H1 (cell line): ENCODE results near the gene MARK4. TPM values are rescaled to one million over a fixed set of nuclear protein-coding genes. Genes with fewer than 3 reads are reported as not detected.

ENCODE experiments used
- CTCF ChIA-PET: fragments of 300-600 bp; sonication (Branson Sonifier 250); formaldehyde crosslinking; loops from one replicate; lab custom pipeline; 2021; ENCODE audit not compliant: partially characterized antibody; lab: Charles Lee
- POLR2A ChIA-PET: fragments of 300-600 bp; sonication (Branson Sonifier 250); formaldehyde crosslinking; loops from one replicate; lab custom pipeline; 2021; ENCODE audit warnings: inconsistent platforms; ENCODE audit not compliant: partially characterized antibody; lab: Charles Lee
- DNase-seq, 2 experiments: peaks; one replicate each; pipeline versions ENCODE4 v3.0.0 to v3.0.0-alpha.2; 2010 to 2022; ENCODE audit warnings: low spot score in 2 of 2, low read depth in 1 of 2, mixed read lengths in 1 of 2
- FAIRE-seq: peaks from 2 replicates; lab custom pipeline; 2011; peaks lifted over from hg19 to GRCh38; lab: Jason Lieb, UNC
- H2AFZ ChIP-seq: 2 replicates; pipeline ENCODE4 v1.8.1; 2012; ENCODE audit warnings: low read length, inconsistent platforms
- H2AK5ac ChIP-seq: 2 replicates; pipeline ENCODE4 v1.6.1; 2013; ENCODE audit warnings: low read depth, low read length
- H2BK120ac ChIP-seq: replicated peaks from 2 replicates; pipeline ENCODE3; 2013; ENCODE audit warnings: low read depth, low read length, inconsistent platforms
- H2BK12ac ChIP-seq: 2 replicates; pipeline ENCODE4 v1.6.1; 2013; ENCODE audit warnings: low read depth, low read length
- H2BK15ac ChIP-seq: 2 replicates; pipeline ENCODE4 v1.6.1; 2013; ENCODE audit warnings: low read length
- H2BK20ac ChIP-seq: 2 replicates; pipeline ENCODE4 v1.6.1; 2013; ENCODE audit warnings: low read length
- H2BK5ac ChIP-seq: 2 replicates; pipeline ENCODE4 v1.6.1; 2013; ENCODE audit warnings: low read depth, low read length
- H3K14ac ChIP-seq: 2 replicates; pipeline ENCODE4 v1.6.1; 2013; ENCODE audit warnings: inconsistent platforms; ENCODE audit not compliant: insufficient read length
- H3K18ac ChIP-seq: 2 replicates; pipeline ENCODE4 v1.6.1; 2013; ENCODE audit warnings: low read length; ENCODE audit errors: extremely low read depth
- H3K23ac ChIP-seq: 2 replicates; pipeline ENCODE4 v1.6.1; 2013; ENCODE audit warnings: inconsistent platforms; ENCODE audit not compliant: insufficient read length
- H3K23me2 ChIP-seq: 2 replicates; pipeline ENCODE4 v1.6.1; 2013; ENCODE audit warnings: low read depth, low read length
- H3K27ac ChIP-seq: 2 replicates; pipeline ENCODE4 v1.6.1; 2011; ENCODE audit warnings: low read depth, low read length, inconsistent platforms
- H3K27me3 ChIP-seq, 4 experiments: replicated peaks in 1 of 4; 1 replicate in 1 of 4; 2 replicates in 3 of 4; pipeline versions ENCODE4 v1.6.1 to v1.8.1; 2011 to 2013; ENCODE audit warnings: low read length in 3 of 4, mild to moderate bottlenecking in 3 of 4, inconsistent platforms in 2 of 4, mixed read lengths in 2 of 4, moderate library complexity in 1 of 4; ENCODE audit not compliant: control insufficient read depth in 3 of 4, insufficient read depth in 3 of 4; ENCODE audit errors: extremely low read depth in 1 of 4
- H3K36me3 ChIP-seq, 4 experiments: 2 replicates each; pipeline versions ENCODE4 v1.6.1 to v1.8.1; 2011 to 2013; ENCODE audit warnings: mild to moderate bottlenecking in 4 of 4, low read length in 3 of 4, moderate library complexity in 2 of 4, control low read depth in 1 of 4, inconsistent platforms in 1 of 4; ENCODE audit not compliant: insufficient read depth in 4 of 4, control insufficient read depth in 2 of 4
- H3K4ac ChIP-seq: replicated peaks from 2 replicates; pipeline ENCODE3; 2013; ENCODE audit warnings: low read length, low read depth, mixed read lengths, inconsistent platforms; ENCODE audit not compliant: insufficient read length
- H3K4me1 ChIP-seq, 4 experiments: replicated peaks in 1 of 4; 1 replicate in 1 of 4; 2 replicates in 3 of 4; pipeline versions ENCODE4 v1.6.1 to v1.8.1; 2011 to 2013; ENCODE audit warnings: low read length in 3 of 4, inconsistent platforms in 2 of 4, mixed read lengths in 1 of 4; ENCODE audit not compliant: insufficient read depth in 4 of 4, control insufficient read depth in 3 of 4
- H3K4me2 ChIP-seq, 2 experiments: 2 replicates each; pipeline versions ENCODE4 v1.6.1 to v1.8.1; 2011 to 2013; ENCODE audit warnings: low read depth in 2 of 2, low read length in 2 of 2, control low read depth in 1 of 2, inconsistent platforms in 1 of 2, mild to moderate bottlenecking in 1 of 2; ENCODE audit not compliant: insufficient read depth in 1 of 2
- H3K4me3 ChIP-seq, 4 experiments: fragments of 200-600, 300-600 bp in 1 of 4; sonication (generic), shearing (Covaris generic), sonication (Bioruptor Twin) in 1 of 4; 2 replicates each; pipeline versions ENCODE4 v1.5.1 to v1.8.1; 2011 to 2016; ENCODE audit warnings: low read length in 4 of 4, low read depth in 3 of 4, control low read depth in 2 of 4, inconsistent platforms in 2 of 4, mild to moderate bottlenecking in 2 of 4, mixed read lengths in 1 of 4, moderate library complexity in 1 of 4; ENCODE audit not compliant: insufficient read depth in 2 of 4; ENCODE audit errors: extremely low read depth in 1 of 4
- H3K56ac ChIP-seq: replicated peaks from 2 replicates; pipeline ENCODE3; 2013; ENCODE audit warnings: low read depth, mild to moderate bottlenecking, mixed read lengths, low read length, inconsistent platforms; ENCODE audit not compliant: insufficient read length
- H3K79me1 ChIP-seq: 2 replicates; pipeline ENCODE4 v1.6.1; 2013; ENCODE audit warnings: low read depth, low read length, control low read depth
- H3K79me2 ChIP-seq, 2 experiments: 2 replicates each; pipeline versions ENCODE4 v1.6.1 to v1.8.1; 2012 to 2013; ENCODE audit warnings: low read length in 2 of 2, mild to moderate bottlenecking in 2 of 2, inconsistent platforms in 1 of 2; ENCODE audit not compliant: insufficient read depth in 2 of 2, control insufficient read depth in 1 of 2
- H3K9ac ChIP-seq, 4 experiments: replicated peaks in 1 of 4; 1 replicate in 1 of 4; 2 replicates in 3 of 4; pipeline versions ENCODE4 v1.6.1 to v1.8.1; 2011 to 2013; ENCODE audit warnings: low read depth in 3 of 4, low read length in 3 of 4, control low read depth in 2 of 4, mild to moderate bottlenecking in 2 of 4, moderate library complexity in 2 of 4, inconsistent platforms in 1 of 4; ENCODE audit errors: extremely low read depth in 1 of 4
- H3K9me3 ChIP-seq, 2 experiments: 2 replicates each; pipeline versions ENCODE4 v1.6.1 to v1.8.1; 2012 to 2013; ENCODE audit warnings: mild to moderate bottlenecking in 2 of 2, moderate library complexity in 2 of 2, control low read depth in 1 of 2, inconsistent platforms in 1 of 2, low read depth in 1 of 2, low read length in 1 of 2, mixed read lengths in 1 of 2; ENCODE audit not compliant: insufficient read depth in 2 of 2
- H4K20me1 ChIP-seq, 2 experiments: replicated peaks in 1 of 2; 2 replicates each; pipeline versions ENCODE3 to v1.8.1; 2011 to 2013; ENCODE audit warnings: inconsistent platforms in 2 of 2, low read length in 2 of 2, mild to moderate bottlenecking in 1 of 2; ENCODE audit not compliant: insufficient read depth in 2 of 2, control insufficient read depth in 1 of 2
- H4K5ac ChIP-seq: 2 replicates; pipeline ENCODE4 v1.6.1; 2013; ENCODE audit warnings: low read length, low read depth, mixed read lengths, inconsistent platforms; ENCODE audit not compliant: insufficient read length
- H4K8ac ChIP-seq: 2 replicates; pipeline ENCODE4 v1.8.0; 2013; ENCODE audit warnings: mild to moderate bottlenecking, moderate library complexity, low read length, inconsistent platforms; ENCODE audit not compliant: insufficient read depth; ENCODE audit errors: extremely low read depth
- H4K91ac ChIP-seq: replicated peaks from 2 replicates; pipeline ENCODE3; 2013; ENCODE audit warnings: low read length, mixed read lengths, inconsistent platforms; ENCODE audit not compliant: insufficient read length
- ATF3 ChIP-seq: IDR thresholded peaks from 2 replicates; pipeline ENCODE4 v1.6.1; 2011; ENCODE audit warnings: low read depth, mild to moderate bottlenecking, low read length; ENCODE audit not compliant: insufficient read depth
- EP300 ChIP-seq, 2 experiments: IDR thresholded peaks; 1 replicate in 1 of 2; 2 replicates in 1 of 2; pipeline ENCODE4 v1.6.1; 2011 to 2012; ENCODE audit warnings: low read depth in 2 of 2, low read length in 2 of 2, mild to moderate bottlenecking in 2 of 2, borderline replicate concordance in 1 of 2, inconsistent platforms in 1 of 2, moderate library complexity in 1 of 2
- RAD21 ChIP-seq, 2 experiments: IDR thresholded peaks in 1 of 2; conservative IDR thresholded peaks in 1 of 2; 2 replicates each; pipeline ENCODE4 v1.6.1; 2011; ENCODE audit warnings: low read depth in 2 of 2, low read length in 2 of 2, improper control_type of control experiment in 1 of 2, inconsistent platforms in 1 of 2, mild to moderate bottlenecking in 1 of 2, moderate library complexity in 1 of 2
- RNF2 ChIP-seq: fragments of 200-900, 300-1000 bp; sonication (generic); IDR thresholded peaks from 2 replicates; pipeline ENCODE4 v1.7.1; 2016; ENCODE audit warnings: borderline replicate concordance, low read depth, mild to moderate bottlenecking, antibody characterized with exemption, low read length; ENCODE audit not compliant: poor library complexity, severe bottlenecking; ENCODE audit errors: missing control alignments
- SUZ12 ChIP-seq: fragments of 200-600 bp; sonication (generic); IDR thresholded peaks from 2 replicates; pipeline ENCODE4 v1.6.1; 2012; ENCODE audit warnings: mild to moderate bottlenecking, inconsistent platforms, low read length, moderate library complexity, mixed read lengths
- YY1 ChIP-seq: IDR thresholded peaks from 2 replicates; pipeline ENCODE4 v1.6.1; 2011; ENCODE audit warnings: low read depth, mild to moderate bottlenecking, low read length
- ZNF274 ChIP-seq: IDR thresholded peaks from 2 replicates; pipeline ENCODE4 v1.7.0; 2012; ENCODE audit warnings: low read length, borderline replicate concordance; ENCODE audit errors: extremely low read depth
- WGBS, 2 experiments: shearing (Covaris generic) in 1 of 2; methylation state at CpG; one replicate each; pipeline versions ENCODE4 v1.1.6 to v1.1.7; 2013 to 2015; ENCODE audit warnings: low lambda C conversion rate in 2 of 2, mixed read lengths in 2 of 2, inconsistent platforms in 1 of 2, low coverage in 1 of 2, missing lambda C conversion rate in 1 of 2; ENCODE audit not compliant: insufficient replicate concordance in 2 of 2, insufficient coverage in 1 of 2, insufficient read length in 1 of 2; ENCODE audit errors: extremely low coverage in 1 of 2, missing lambda C conversion rate in 1 of 2; 5-methylcytosine and 5-hydroxymethylcytosine counted together
- polyA plus RNA-seq, 7 experiments: library from polyadenylated mRNA; depleted of rRNA in 3 of 7; stranded (reverse) in 5 of 7; unstranded in 2 of 7; fragments of >200 nt in 5 of 7; fragments of 200-250 nt in 2 of 7; gene quantifications; 1 replicate in 5 of 7; 2 replicates in 1 of 7; 4 replicates in 1 of 7; pipeline versions ENCODE4 v1.2.1 to v1.2.3, GENCODE V29; 2011 to 2013; ENCODE audit warnings: missing spikeins in 2 of 7, mixed read lengths in 2 of 7
- total RNA-seq: library from RNA; stranded (reverse); fragmentation: NEBNext Ultra II Directional; extraction: Animal tissue kit (Norgen Biotek cat#: 25700); gene quantifications from 2 replicates; pipeline ENCODE4 v1.2.1, GENCODE V29; 2021

MARK4 gene
- total and polyA plus RNA-seq, 2 of the 8 experiments (the other 6 are each of a cell fraction or from before 2014, with no cell fraction given): 12.3 to 49.8 TPM

DNA sequence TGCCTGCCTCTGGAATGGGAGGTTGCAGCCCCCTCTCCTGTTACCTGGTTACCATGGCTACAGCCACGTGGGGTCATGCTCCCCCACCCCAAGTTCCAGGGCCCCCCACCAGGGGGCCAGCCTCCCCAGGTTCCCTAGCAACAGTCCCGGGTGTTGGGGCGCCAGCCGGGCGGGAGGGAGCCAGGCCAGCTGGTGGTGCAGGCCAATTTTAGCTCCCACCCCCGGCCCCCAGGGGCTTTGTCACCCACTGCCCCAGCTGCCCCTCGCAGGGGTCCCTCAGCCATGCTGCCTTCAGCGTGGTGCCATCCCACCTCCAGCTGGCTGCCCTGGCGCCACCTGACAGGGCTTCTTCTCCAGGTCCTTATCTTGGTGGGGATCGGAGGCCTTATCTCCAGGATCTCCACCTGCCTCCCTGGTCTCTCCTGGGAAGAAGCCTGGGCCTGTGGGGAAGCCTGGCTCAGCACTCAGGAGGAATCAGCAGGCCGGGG, 3.0 kb downstream of the MARK4 start:
- H3K9ac ChIP-seq: no peak overlapping the region
- no peak overlapping the region for H3K23ac ChIP-seq
- ChIA-PET POLR2A (interaction anchor here (1.0 kb wide), 1 partner anchor 67 kb away, joined by 3 read pairs; no protein-coding TSS in a partner anchor), CTCF (interaction anchor here (1.0 to 3.3 kb wide), 3 partner anchors 11 to 54 kb away, joined by 4 to 17 read pairs (median 4); no protein-coding TSS in a partner anchor)
- H3K4me2 ChIP-seq: no peak overlapping the region; a peak in 1 of 4 replicates
- no peak overlapping the region for H2BK12ac ChIP-seq
- no peak overlapping the region; the same call in 1 of the 2 replicates for H2BK5ac ChIP-seq
- DNase-seq: no peak
- 82% methylated on average over 6 of the region's 11 CpGs; no CpG with 5 or more reads in 1 of the 2 experiments for WGBS, 2 experiments
- H4K8ac ChIP-seq: no peak overlapping the region
- H2BK120ac ChIP-seq: no peak overlapping the region
- H3K56ac ChIP-seq: no peak overlapping the region
- H3K14ac ChIP-seq: no peak overlapping the region
- peaks cover 11% of the 10 kb centered on the region for H3K23me2 ChIP-seq
- H4K20me1 ChIP-seq: peaks cover 22 to 23% of the 10 kb centered on the region in 2 experiments
- H3K79me1 ChIP-seq: peaks cover 13% of the 10 kb centered on the region
- no peak for FAIRE-seq
- H3K27ac ChIP-seq: no peak overlapping the region
- no peak overlapping the region for H3K4me3 ChIP-seq
- H3K79me2 ChIP-seq: peaks cover 0 to 27% of the 10 kb centered on the region in 2 experiments; a peak in 2 of 4 replicates
- TF ChIP-seq YY1 (no peak), RNF2 (no peak), EP300 (IDR thresholded peaks at IDR 0.05; ENCODE audit: borderline replicate concordance in 1 of 2, low read depth in 2 of 2, low read length in 2 of 2) (no peak), ZNF274 (no peak), SUZ12 (no peak), ATF3 (no peak), RAD21 (IDR thresholded peaks at IDR 0.05 in 1 of 2, conservative IDR thresholded peaks at IDR 0.05 in 1 of 2; ENCODE audit: low read depth in 2 of 2, low read length in 2 of 2) (0 out of 4 replicates have a peak, but pooled peaks of 1 of the 2 experiments have one; percentile 1)
- TF ChIP-seq, all 59 proteins: peak for 1
- no peaks in the 10 kb centered on the region for H3K9me3 ChIP-seq
- H3K18ac ChIP-seq: no peak overlapping the region
- H3K27me3 ChIP-seq: peaks cover 0 to 10% (median 9%) of the 10 kb centered on the region in 4 experiments; a peak in 5 of 7 replicates
- H2BK15ac ChIP-seq: no peak overlapping the region
- no peak overlapping the region for H3K4ac ChIP-seq
- no peak overlapping the region for H4K91ac ChIP-seq
- no peak overlapping the region for H4K5ac ChIP-seq
- H2BK20ac ChIP-seq: no peak overlapping the region
- H2AK5ac ChIP-seq: no peak overlapping the region
- H3K36me3 ChIP-seq: no peaks in the 10 kb centered on the region; a peak in 1 of 8 replicates
- no peak overlapping the region for H2AFZ ChIP-seq
- peaks cover 0 to 10% (median 0%) of the 10 kb centered on the region in 4 experiments; a peak in 2 of 7 replicates for H3K4me1 ChIP-seq
